ENCODE results near the gene PPFIA3.
"Not testable (repeated sequence)": the region's sequence is repeated elsewhere in the genome, so short reads cannot be mapped to it uniquely, and the experiment has no call there.

DNA sequence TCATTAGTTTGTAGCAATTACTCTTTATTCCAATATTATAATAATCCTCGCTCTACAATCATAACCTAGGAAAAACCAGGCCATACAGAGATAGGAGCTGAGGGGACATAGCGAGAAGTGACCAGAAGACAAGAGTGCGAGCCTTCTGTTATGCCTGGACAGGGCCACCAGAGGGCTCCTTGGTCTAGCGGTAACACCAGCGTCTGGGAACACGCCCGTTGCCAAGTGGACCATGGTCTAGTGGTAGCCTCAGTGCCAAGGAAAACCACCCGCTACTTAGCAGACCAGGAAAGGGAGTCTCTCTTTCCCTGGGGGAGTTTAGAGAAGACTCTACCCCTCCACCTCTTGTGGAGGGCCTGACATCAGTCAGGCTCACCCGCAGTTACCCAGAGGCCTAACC lies 44.5 kb upstream of the PPFIA3 start:
- TF ChIP-seq, protein P1, sequence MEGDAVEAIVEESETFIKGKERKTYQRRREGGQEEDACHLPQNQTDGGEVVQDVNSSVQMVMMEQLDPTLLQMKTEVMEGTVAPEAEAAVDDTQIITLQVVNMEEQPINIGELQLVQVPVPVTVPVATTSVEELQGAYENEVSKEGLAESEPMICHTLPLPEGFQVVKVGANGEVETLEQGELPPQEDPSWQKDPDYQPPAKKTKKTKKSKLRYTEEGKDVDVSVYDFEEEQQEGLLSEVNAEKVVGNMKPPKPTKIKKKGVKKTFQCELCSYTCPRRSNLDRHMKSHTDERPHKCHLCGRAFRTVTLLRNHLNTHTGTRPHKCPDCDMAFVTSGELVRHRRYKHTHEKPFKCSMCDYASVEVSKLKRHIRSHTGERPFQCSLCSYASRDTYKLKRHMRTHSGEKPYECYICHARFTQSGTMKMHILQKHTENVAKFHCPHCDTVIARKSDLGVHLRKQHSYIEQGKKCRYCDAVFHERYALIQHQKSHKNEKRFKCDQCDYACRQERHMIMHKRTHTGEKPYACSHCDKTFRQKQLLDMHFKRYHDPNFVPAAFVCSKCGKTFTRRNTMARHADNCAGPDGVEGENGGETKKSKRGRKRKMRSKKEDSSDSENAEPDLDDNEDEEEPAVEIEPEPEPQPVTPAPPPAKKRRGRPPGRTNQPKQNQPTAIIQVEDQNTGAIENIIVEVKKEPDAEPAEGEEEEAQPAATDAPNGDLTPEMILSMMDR (IDR thresholded peaks at IDR 0.05; ENCODE audit: control extremely low read depth in 1 of 3, insufficient read depth in 1 of 3, low read depth in 1 of 3, low read length in 3 of 3) = peak; percentile 61 to 64 (median 62)
- TF ChIP-seq GTF2F1 (IDR thresholded peaks at IDR 0.05; ENCODE audit: borderline replicate concordance, low read depth, low read length); SUZ12 (IDR thresholded peaks at IDR 0.05; ENCODE audit: low read length); CHD2 (IDR thresholded peaks at IDR 0.05; ENCODE audit: low read length); EP300 (IDR thresholded peaks at IDR 0.05; ENCODE audit: borderline replicate concordance in 1 of 2, low read depth in 2 of 2, low read length in 2 of 2); POLR2A (IDR thresholded peaks at IDR 0.05; ENCODE audit: control extremely low read depth in 1 of 2, low read depth in 2 of 2, low read length in 2 of 2); RNF2 (IDR thresholded peaks at IDR 0.05; ENCODE audit: borderline replicate concordance, low read depth, low read length, missing control alignments, poor library complexity, severe bottlenecking); CHD1 (IDR thresholded peaks at IDR 0.05; ENCODE audit: low read depth, low read length): not testable (repeated sequence)
- TF ChIP-seq, protein P2, sequence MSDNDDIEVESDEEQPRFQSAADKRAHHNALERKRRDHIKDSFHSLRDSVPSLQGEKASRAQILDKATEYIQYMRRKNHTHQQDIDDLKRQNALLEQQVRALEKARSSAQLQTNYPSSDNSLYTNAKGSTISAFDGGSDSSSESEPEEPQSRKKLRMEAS (IDR thresholded peaks at IDR 0.05) = not testable (repeated sequence)

Measured in H1 (cell line).